ENCODE data around the gene PDGFC. TPM values are rescaled to one million over a fixed set of nuclear protein-coding genes. Genes with fewer than 3 reads are reported as not detected.

Gene PDGFC
- total RNA-seq, 1 donor from 2014 or later: 35.0 TPM

GRCh38 chr4:156953951-156954350 lies 17.6 kb downstream of the PDGFC start:
- Histone ChIP-seq H3K9me3 (ENCODE audit: control insufficient read depth in 3 of 3, low read length in 3 of 3) (no peaks in the 10 kb centered on the region), H3K27ac (ENCODE audit: low read depth, low read length) (peak overlapping the region; percentile 9), H3K4me3 (ENCODE audit: low read length in 3 of 3) (no peak overlapping the region), H3K27me3 (ENCODE audit: control insufficient read depth in 3 of 3, insufficient read depth in 3 of 3, low read length in 3 of 3) (no peaks in the 10 kb centered on the region), H3K36me3 (ENCODE audit: control insufficient read depth in 3 of 3, insufficient read depth in 3 of 3, low read length in 3 of 3) (no peaks in the 10 kb centered on the region), H3K4me1 (ENCODE audit: control insufficient read depth in 3 of 3, insufficient read depth in 3 of 3, low read length in 3 of 3) (peaks cover 12 to 24% (median 14%) of the 10 kb centered on the region in 3 donors), H3K9ac (ENCODE audit: low read depth in 1 of 3, low read length in 3 of 3) (no peak overlapping the region)

GRCh38 chr4:156953001-156953400 lies 18.6 kb downstream of the PDGFC start:
- H3K27ac ChIP-seq (ENCODE audit: low read depth, low read length): no peak overlapping the region
- H3K4me1 ChIP-seq (ENCODE audit: control insufficient read depth in 3 of 3, insufficient read depth in 3 of 3, low read length in 3 of 3): peaks cover 14 to 26% (median 20%) of the 10 kb centered on the region in 3 donors
- no peaks in the 10 kb centered on the region for H3K36me3 ChIP-seq (ENCODE audit: control insufficient read depth in 3 of 3, insufficient read depth in 3 of 3, low read length in 3 of 3)
- no peaks in the 10 kb centered on the region for H3K27me3 ChIP-seq (ENCODE audit: control insufficient read depth in 3 of 3, insufficient read depth in 3 of 3, low read length in 3 of 3)
- H3K9me3 ChIP-seq (ENCODE audit: control insufficient read depth in 3 of 3, low read length in 3 of 3): no peaks in the 10 kb centered on the region
- no peak overlapping the region for H3K4me3 ChIP-seq (ENCODE audit: low read length in 3 of 3)
- H3K9ac ChIP-seq (ENCODE audit: low read depth in 1 of 3, low read length in 3 of 3): no peak overlapping the region

GRCh38 chr4:156952078-156952759 lies 19.4 kb downstream of the PDGFC start:
- Histone ChIP-seq H3K27me3 (ENCODE audit: control insufficient read depth in 3 of 3, insufficient read depth in 3 of 3, low read length in 3 of 3) (no peaks in the 10 kb centered on the region), H3K9ac (ENCODE audit: low read depth in 1 of 3, low read length in 3 of 3) (no peak overlapping the region), H3K4me1 (ENCODE audit: control insufficient read depth in 3 of 3, insufficient read depth in 3 of 3, low read length in 3 of 3) (peaks cover 14 to 21% (median 20%) of the 10 kb centered on the region in 3 donors), H3K9me3 (ENCODE audit: control insufficient read depth in 3 of 3, low read length in 3 of 3) (no peaks in the 10 kb centered on the region), H3K27ac (ENCODE audit: low read depth, low read length) (no peak overlapping the region), H3K36me3 (ENCODE audit: control insufficient read depth in 3 of 3, insufficient read depth in 3 of 3, low read length in 3 of 3) (no peaks in the 10 kb centered on the region), H3K4me3 (ENCODE audit: low read length in 3 of 3) (no peak overlapping the region)

GRCh38 chr4:156950948-156951347 lies 20.7 kb downstream of the PDGFC start:
- H3K36me3 ChIP-seq (ENCODE audit: control insufficient read depth in 3 of 3, insufficient read depth in 3 of 3, low read length in 3 of 3): no peaks in the 10 kb centered on the region
- H3K9ac ChIP-seq (ENCODE audit: low read depth in 1 of 3, low read length in 3 of 3): no peak overlapping the region
- H3K4me1 ChIP-seq (ENCODE audit: control insufficient read depth in 3 of 3, insufficient read depth in 3 of 3, low read length in 3 of 3): peaks cover 22 to 29% (median 24%) of the 10 kb centered on the region in 3 donors
- no peak overlapping the region for H3K27ac ChIP-seq (ENCODE audit: low read depth, low read length)
- H3K4me3 ChIP-seq (ENCODE audit: low read length in 3 of 3): no peak overlapping the region
- no peaks in the 10 kb centered on the region for H3K9me3 ChIP-seq (ENCODE audit: control insufficient read depth in 3 of 3, low read length in 3 of 3)
- no peaks in the 10 kb centered on the region for H3K27me3 ChIP-seq (ENCODE audit: control insufficient read depth in 3 of 3, insufficient read depth in 3 of 3, low read length in 3 of 3)

GRCh38 chr4:156950090-156950489 lies 21.5 kb downstream of the PDGFC start:
- H3K4me1 ChIP-seq (ENCODE audit: control insufficient read depth in 3 of 3, insufficient read depth in 3 of 3, low read length in 3 of 3): peaks cover 22 to 34% (median 27%) of the 10 kb centered on the region in 3 donors
- no peak overlapping the region for H3K9ac ChIP-seq (ENCODE audit: low read depth in 1 of 3, low read length in 3 of 3)
- no peaks in the 10 kb centered on the region for H3K36me3 ChIP-seq (ENCODE audit: control insufficient read depth in 3 of 3, insufficient read depth in 3 of 3, low read length in 3 of 3)
- no peak overlapping the region for H3K4me3 ChIP-seq (ENCODE audit: low read length in 3 of 3)
- no peaks in the 10 kb centered on the region for H3K27me3 ChIP-seq (ENCODE audit: control insufficient read depth in 3 of 3, insufficient read depth in 3 of 3, low read length in 3 of 3)
- H3K9me3 ChIP-seq (ENCODE audit: control insufficient read depth in 3 of 3, low read length in 3 of 3): no peaks in the 10 kb centered on the region
- no peak overlapping the region for H3K27ac ChIP-seq (ENCODE audit: low read depth, low read length)

- Histone ChIP-seq H3K36me3 (ENCODE audit: control insufficient read depth in 3 of 3, insufficient read depth in 3 of 3, low read length in 3 of 3) (no peaks in the 10 kb centered on the region), H3K27me3 (ENCODE audit: control insufficient read depth in 3 of 3, insufficient read depth in 3 of 3, low read length in 3 of 3) (no peaks in the 10 kb centered on the region), H3K4me3 (ENCODE audit: low read length in 3 of 3) (peak overlapping the region in 1 of 3 donors; percentile 36), H3K27ac (ENCODE audit: low read depth, low read length) (peak overlapping the region; percentile 1), H3K9ac (ENCODE audit: low read depth in 1 of 3, low read length in 3 of 3) (no peak overlapping the region), H3K4me1 (ENCODE audit: control insufficient read depth in 3 of 3, insufficient read depth in 3 of 3, low read length in 3 of 3) (peaks cover 22 to 39% (median 32%) of the 10 kb centered on the region in 3 donors), H3K9me3 (ENCODE audit: control insufficient read depth in 3 of 3, low read length in 3 of 3) (no peaks in the 10 kb centered on the region)
Measured at GRCh38 chr4:156949373-156949814, 22.2 kb downstream of the PDGFC start.

- no peaks in the 10 kb centered on the region for H3K36me3 ChIP-seq (ENCODE audit: control insufficient read depth in 3 of 3, insufficient read depth in 3 of 3, low read length in 3 of 3)
- H3K9me3 ChIP-seq (ENCODE audit: control insufficient read depth in 3 of 3, low read length in 3 of 3): no peaks in the 10 kb centered on the region
- H3K4me3 ChIP-seq (ENCODE audit: low read length in 3 of 3): peak overlapping the region in 1 of 3 donors; percentile 36
- H3K27ac ChIP-seq (ENCODE audit: low read depth, low read length): no peak overlapping the region
- peaks cover 24 to 45% (median 37%) of the 10 kb centered on the region in 3 donors for H3K4me1 ChIP-seq (ENCODE audit: control insufficient read depth in 3 of 3, insufficient read depth in 3 of 3, low read length in 3 of 3)
- H3K9ac ChIP-seq (ENCODE audit: low read depth in 1 of 3, low read length in 3 of 3): no peak overlapping the region
- no peaks in the 10 kb centered on the region for H3K27me3 ChIP-seq (ENCODE audit: control insufficient read depth in 3 of 3, insufficient read depth in 3 of 3, low read length in 3 of 3)
Measured at GRCh38 chr4:156948738-156949137, 22.9 kb downstream of the PDGFC start.

- no peaks in the 10 kb centered on the region for H3K27me3 ChIP-seq (ENCODE audit: control insufficient read depth in 3 of 3, insufficient read depth in 3 of 3, low read length in 3 of 3)
- no peak overlapping the region for H3K27ac ChIP-seq (ENCODE audit: low read depth, low read length)
- H3K9me3 ChIP-seq (ENCODE audit: control insufficient read depth in 3 of 3, low read length in 3 of 3): no peaks in the 10 kb centered on the region
- no peak overlapping the region for H3K9ac ChIP-seq (ENCODE audit: low read depth in 1 of 3, low read length in 3 of 3)
- H3K36me3 ChIP-seq (ENCODE audit: control insufficient read depth in 3 of 3, insufficient read depth in 3 of 3, low read length in 3 of 3): no peaks in the 10 kb centered on the region
- H3K4me3 ChIP-seq (ENCODE audit: low read length in 3 of 3): no peak overlapping the region
- peaks cover 24 to 50% (median 40%) of the 10 kb centered on the region in 3 donors for H3K4me1 ChIP-seq (ENCODE audit: control insufficient read depth in 3 of 3, insufficient read depth in 3 of 3, low read length in 3 of 3)
Measured at GRCh38 chr4:156948133-156948532, 23.5 kb downstream of the PDGFC start.

GRCh38 chr4:156946516-156947424 lies 24.8 kb downstream of the PDGFC start:
- H3K27ac ChIP-seq (ENCODE audit: low read depth, low read length): peak overlapping the region; percentile 20
- H3K9me3 ChIP-seq (ENCODE audit: control insufficient read depth in 3 of 3, low read length in 3 of 3): no peaks in the 10 kb centered on the region
- H3K4me1 ChIP-seq (ENCODE audit: control insufficient read depth in 3 of 3, insufficient read depth in 3 of 3, low read length in 3 of 3): peaks cover 27 to 52% (median 44%) of the 10 kb centered on the region in 3 donors
- peak overlapping the region in 1 of 3 donors; percentile 22 for H3K9ac ChIP-seq (ENCODE audit: low read depth in 1 of 3, low read length in 3 of 3)
- no peaks in the 10 kb centered on the region for H3K27me3 ChIP-seq (ENCODE audit: control insufficient read depth in 3 of 3, insufficient read depth in 3 of 3, low read length in 3 of 3)
- no peak overlapping the region for H3K4me3 ChIP-seq (ENCODE audit: low read length in 3 of 3)
- no peaks in the 10 kb centered on the region for H3K36me3 ChIP-seq (ENCODE audit: control insufficient read depth in 3 of 3, insufficient read depth in 3 of 3, low read length in 3 of 3)

GRCh38 chr4:156945532-156945931 lies 26.1 kb downstream of the PDGFC start:
- Histone ChIP-seq H3K9me3 (ENCODE audit: control insufficient read depth in 3 of 3, low read length in 3 of 3) (no peaks in the 10 kb centered on the region), H3K27ac (ENCODE audit: low read depth, low read length) (no peak overlapping the region), H3K4me1 (ENCODE audit: control insufficient read depth in 3 of 3, insufficient read depth in 3 of 3, low read length in 3 of 3) (peaks cover 27 to 52% (median 44%) of the 10 kb centered on the region in 3 donors), H3K27me3 (ENCODE audit: control insufficient read depth in 3 of 3, insufficient read depth in 3 of 3, low read length in 3 of 3) (no peaks in the 10 kb centered on the region), H3K9ac (ENCODE audit: low read depth in 1 of 3, low read length in 3 of 3) (no peak overlapping the region), H3K4me3 (ENCODE audit: low read length in 3 of 3) (no peak overlapping the region), H3K36me3 (ENCODE audit: control insufficient read depth in 3 of 3, insufficient read depth in 3 of 3, low read length in 3 of 3) (no peaks in the 10 kb centered on the region)
